Measurements from ENCODE around the gene SIRPG. TPM values are rescaled to one million over a fixed set of nuclear protein-coding genes. Genes with fewer than 3 reads are reported as not detected.
"Not testable (repeated sequence)": the region's sequence is repeated elsewhere in the genome, so short reads cannot be mapped to it uniquely, and the experiment has no call there.

SIRPG gene
- polyA plus RNA-seq, 5 donors: 0.24 to 0.41 (median 0.37) TPM; not detected in 2

- no peak for DNase-seq
These were observed 14.5 kb upstream of the SIRPG start for GRCh38 chr20:1671891-1672669.

- DNase-seq: no peak
These were observed 11.7 kb upstream of the SIRPG start for GRCh38 chr20:1669304-1669703.

DNA sequence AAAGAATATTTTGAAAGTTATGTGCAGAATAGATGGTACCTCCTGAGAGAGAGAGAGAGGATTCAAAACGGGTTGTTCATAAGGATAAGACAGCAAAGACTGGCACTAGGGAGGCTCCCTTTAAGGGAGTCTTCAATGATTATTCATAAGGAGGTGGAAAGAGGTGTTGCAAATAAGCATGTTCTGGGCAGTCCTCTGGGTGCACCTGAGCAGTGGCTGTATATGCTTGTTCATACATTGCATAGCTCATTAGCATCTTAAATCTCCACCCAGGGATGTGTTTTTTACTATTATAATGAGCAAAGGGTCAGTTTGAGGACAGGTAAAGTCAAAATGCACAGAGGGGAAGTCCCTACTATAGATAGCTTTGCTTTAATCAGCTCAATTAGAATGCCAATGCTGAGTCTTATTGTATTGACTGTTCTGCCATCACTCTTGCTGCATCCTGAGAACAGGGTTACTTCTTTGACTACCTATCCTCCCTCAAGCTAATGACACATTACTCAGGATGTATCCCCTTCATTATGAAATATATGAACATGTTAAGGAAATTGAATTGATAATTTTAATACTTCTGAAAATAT lies 10.0 kb upstream of the SIRPG start:
- no peak for DNase-seq

- no peak for DNase-seq
These were observed 9.2 kb upstream of the SIRPG start for GRCh38 chr20:1666802-1667201.

DNA sequence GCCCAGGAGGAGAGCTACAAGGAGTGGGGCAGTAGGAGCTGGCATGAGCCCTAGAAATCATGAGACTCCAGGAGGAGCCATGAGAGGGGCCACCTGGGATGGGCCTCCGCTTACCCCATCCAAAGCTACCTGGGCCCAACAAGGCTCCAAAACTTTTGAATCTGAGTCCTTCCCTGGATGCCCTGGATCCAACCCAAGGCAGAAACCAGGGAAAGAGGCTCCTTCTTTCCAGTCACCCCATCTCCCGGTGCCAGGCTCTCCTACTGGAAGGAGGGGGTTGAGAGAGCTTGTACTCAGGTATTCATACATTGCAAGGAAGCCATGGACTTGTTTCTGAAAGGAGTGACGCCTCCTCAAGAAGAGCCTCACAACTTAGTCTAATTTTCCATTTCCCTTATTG lies 7.8 kb upstream of the SIRPG start:
- no peak for DNase-seq

DNA sequence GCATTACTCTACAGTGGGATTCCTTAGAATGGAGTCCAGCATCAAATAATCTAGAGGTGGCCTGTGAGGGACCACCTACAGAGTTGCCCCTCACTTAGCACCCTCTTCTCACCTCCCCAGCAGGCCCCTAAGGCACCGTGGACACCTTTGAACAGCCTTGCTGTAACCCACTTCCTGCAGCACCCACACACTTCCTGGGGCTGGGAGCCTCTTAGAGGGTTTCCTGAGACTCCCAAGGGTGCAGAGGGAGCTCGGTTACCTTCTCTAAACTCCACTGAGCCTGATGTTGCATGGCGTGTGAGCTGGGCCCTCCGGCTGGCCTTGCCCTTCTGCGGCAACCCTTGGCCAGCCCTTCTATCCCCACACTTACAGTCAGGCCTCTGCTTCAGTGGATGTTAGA lies 7.3 kb upstream of the SIRPG start:
- no peak for DNase-seq

- no peak for DNase-seq
These were observed 6.3 kb upstream of the SIRPG start for GRCh38 chr20:1663917-1664316.

DNA sequence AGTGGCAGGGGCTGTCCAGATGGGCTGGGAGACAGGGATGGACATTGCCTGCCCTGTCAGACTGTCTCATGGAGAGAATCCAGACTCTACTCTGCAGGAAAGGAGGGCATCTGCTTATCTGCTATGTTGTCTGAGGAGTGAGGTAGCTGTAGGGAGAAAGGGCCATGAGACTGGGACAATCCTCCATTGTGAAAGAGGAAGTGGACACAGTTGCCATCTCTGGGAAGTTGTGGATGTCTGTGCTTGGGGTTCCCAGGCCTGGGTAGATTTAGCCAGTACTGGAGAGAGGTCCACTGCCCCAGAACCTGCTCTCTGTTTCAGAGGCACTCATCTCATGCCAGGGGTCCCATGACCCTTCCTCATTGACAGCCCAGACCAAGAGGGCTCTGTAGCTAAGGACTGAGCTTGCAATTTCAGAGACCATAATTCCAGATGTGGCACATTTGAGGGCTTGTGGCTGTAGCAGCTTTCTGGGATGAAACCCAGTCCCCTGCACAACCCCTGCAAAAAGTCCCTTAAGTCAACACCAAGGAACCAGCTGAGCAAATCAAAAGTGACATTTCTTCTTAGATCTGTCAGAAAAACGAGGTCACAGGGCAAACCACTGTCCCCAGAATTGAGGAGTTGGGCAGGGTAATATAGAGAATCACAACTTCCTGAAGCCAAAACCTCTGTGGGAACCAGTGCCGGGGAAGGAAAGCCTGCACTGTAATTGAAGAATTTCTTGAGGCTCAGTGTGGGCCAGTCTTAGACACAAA lies 4.1 kb upstream of the SIRPG start:
- no peak for DNase-seq

DNA sequence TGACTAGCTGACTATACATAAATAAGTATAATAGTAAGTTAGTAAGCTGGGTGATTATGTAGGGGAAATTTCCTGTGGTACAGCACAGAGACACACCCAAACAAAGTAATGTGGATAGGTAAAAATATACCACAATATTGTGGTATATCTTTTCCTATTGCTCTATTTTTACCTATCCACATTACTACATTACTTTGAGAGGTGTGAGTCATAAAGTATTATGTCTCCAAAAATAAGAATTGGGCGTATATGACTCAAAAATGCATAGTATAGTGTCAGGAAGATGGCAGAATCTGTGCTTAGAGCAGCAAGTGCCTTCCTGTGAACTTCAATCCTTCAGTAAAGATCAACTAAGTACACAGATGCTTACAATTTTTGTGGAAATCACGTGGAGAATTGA lies 2.7 kb upstream of the SIRPG start:
- no peak for DNase-seq

DNA sequence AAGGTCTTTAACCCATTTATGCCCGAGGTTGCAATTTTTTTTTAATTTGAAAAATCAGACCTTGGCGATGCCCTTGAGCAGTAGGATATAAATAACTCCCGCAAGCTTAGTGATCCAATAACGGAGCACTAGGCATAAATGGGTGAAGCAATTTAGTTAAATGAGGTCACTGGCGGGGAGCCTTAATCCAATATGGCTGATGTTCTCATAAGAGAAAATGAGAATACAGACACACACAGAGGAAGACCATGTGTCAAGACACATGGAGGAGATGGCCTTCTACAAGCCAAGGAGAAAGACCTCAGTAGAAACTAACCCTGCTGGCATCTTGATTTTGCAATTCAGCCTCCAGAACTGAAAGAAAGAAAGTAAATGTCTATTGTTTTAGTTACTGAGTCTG lies 735 bp downstream of the SIRPG start:
- no peak for DNase-seq

DNA sequence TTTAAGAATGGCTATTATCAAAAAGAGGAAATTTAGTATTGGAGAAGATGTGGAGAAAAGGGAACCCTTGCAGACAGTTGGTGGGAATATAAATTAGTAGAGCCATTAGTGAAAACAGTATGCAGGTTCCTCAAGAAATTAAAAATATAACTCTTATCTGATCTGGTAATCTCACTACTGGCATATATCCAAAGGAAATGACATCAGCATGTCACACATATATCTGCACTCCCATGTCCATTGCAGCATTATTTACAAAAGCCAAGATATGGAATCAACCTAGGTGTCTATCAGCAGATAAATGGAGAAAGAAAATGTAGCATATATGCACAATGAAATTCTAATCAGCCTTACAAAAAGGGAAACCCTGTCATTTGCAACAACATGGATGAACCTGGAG lies 2.6 kb downstream of the SIRPG start:
- DNase-seq: no peak

DNA sequence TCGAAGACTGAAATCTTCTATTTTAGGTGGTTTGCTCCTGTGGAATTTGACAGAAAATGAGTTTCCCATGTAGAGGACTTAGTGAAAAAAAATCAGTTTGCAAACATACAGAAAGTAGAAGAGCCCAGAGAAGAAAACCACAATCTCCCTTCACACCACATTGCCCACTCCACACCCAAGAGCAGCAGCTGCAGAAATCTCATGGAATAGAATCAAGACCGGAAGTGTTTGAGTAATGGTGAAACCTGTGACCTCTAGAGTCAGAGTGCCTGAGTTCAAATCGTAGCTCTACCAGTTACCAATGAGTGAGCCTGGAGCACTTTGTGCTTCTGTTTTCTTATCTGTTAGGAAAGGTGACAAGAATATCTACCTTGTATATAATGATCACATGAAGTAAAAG lies 4.6 kb downstream of the SIRPG start:
- no peak for DNase-seq

- DNase-seq: no peak
These were observed 5.5 kb downstream of the SIRPG start for GRCh38 chr20:1652104-1652503.

DNA sequence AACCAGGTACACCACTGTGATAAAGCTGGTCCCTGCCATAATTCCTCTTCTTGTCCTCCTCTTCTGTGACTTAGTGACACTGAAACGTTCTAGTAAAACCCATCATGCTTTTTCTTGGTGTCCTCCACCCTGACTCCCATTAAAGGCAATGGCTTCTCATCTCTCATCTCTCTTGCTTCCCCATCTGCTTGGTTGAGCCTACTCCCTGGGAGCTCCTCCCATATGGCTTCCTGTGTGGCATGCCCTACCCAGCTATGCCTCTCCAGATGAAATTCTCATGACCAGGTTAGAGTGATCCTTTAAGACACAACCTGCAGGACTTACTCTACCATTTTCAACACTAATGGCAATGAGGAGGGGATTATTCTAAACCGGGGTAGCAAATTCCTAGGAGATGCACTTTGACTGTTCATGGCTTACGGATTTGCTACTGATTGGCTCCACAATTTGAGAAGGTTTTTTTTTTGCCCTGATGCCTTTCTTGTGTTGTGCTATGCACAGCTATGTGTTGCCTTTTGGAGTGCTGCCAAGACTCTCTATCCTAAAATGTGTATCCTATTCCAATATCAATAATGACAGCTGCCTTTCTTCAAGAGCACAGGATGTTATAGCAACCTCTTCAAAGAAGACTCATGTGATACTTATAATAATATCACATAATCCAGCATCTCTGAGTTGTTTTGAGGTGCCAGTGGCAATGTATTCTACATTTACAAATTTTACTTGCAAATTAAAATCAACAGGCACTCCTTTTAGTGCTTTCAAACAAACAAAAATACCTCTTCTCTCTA lies 6.1 kb downstream of the SIRPG start:
- DNase-seq: no peak

- no peak for DNase-seq
These were observed 9.5 kb downstream of the SIRPG start for GRCh38 chr20:1648101-1648500.

DNA sequence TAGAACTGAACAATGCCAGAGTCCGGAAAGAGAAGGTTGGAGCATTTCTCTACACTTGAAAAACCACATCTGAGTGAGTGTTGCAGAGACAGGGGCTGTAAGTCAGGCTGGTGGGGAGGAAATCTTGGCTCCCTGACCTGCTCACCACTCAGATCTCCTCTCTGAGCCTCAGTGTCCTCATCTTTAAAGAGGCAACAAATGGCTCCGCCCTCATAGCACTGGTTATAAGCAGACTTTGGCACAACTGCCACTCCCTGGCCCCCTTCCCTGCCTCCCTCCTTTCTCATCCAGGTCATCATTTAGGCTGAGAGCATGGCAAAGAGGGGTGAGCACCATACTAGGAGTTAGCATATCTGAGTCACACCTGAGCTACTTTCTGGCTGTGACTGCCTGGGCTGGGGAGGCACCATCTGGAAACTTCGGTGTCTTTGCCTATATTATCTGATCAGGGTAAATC lies 10.6 kb downstream of the SIRPG start:
- DNase-seq: no peak

GRCh38 chr20:1644101-1644962 lies 13.2 kb downstream of the SIRPG start:
- no peak for DNase-seq

GRCh38 chr20:1638643-1639042 lies 18.9 kb downstream of the SIRPG start:
- not testable (repeated sequence) for DNase-seq

- no peak for DNase-seq
These were observed 19.8 kb downstream of the SIRPG start for GRCh38 chr20:1637755-1638154.

GRCh38 chr20:1637226-1637625 lies 20.4 kb downstream of the SIRPG start:
- DNase-seq: no peak

GRCh38 chr20:1636621-1637020 lies 21.0 kb downstream of the SIRPG start:
- no peak for DNase-seq

All from right lung (tissue), 5 donors.